GM18505 (cell line): Measurements from ENCODE around the gene BMP3.

Source experiments
- ATAC-seq: cut with Tn5 transposase; IDR thresholded peaks from one replicate; pipeline ENCODE4 v1.9.1; 2021; ENCODE audit not compliant: unreplicated experiment
- POLR2A ChIP-seq: IDR thresholded peaks from 4 replicates; pipeline ENCODE4 v1.6.1; 2011; ENCODE audit warnings: borderline replicate concordance; ENCODE audit not compliant: insufficient read depth, insufficient read length; ENCODE audit errors: extremely low read depth

BMP3 gene

GRCh38 chr4:81030981-81031791 lies 678 bp downstream of the BMP3 start:
- no peak for TF ChIP-seq POLR2A
- peak; percentile 38 for ATAC-seq

GRCh38 chr4:81031796-81032551 lies 1.5 kb downstream of the BMP3 start:
- no peak for ATAC-seq
- TF ChIP-seq POLR2A: no peak

GRCh38 chr4:81032771-81033684 lies 2.5 kb downstream of the BMP3 start:
- no peak for TF ChIP-seq POLR2A
- no peak for ATAC-seq

GRCh38 chr4:81038636-81039350 lies 8.3 kb downstream of the BMP3 start:
- TF ChIP-seq POLR2A: no peak
- peak; percentile 7 for ATAC-seq

GRCh38 chr4:81039351-81039972 lies 9.0 kb downstream of the BMP3 start:
- peak; percentile 55 for ATAC-seq
- no peak for TF ChIP-seq POLR2A

- no peak for TF ChIP-seq POLR2A
- no peak for ATAC-seq
Observed at GRCh38 chr4:81040012-81040659, 9.6 kb downstream of the BMP3 start.

GRCh38 chr4:81042578-81043365 lies 12.3 kb downstream of the BMP3 start:
- no peak for TF ChIP-seq POLR2A
- ATAC-seq: no peak

GRCh38 chr4:81049330-81049729 lies 18.8 kb downstream of the BMP3 start:
- no peak for TF ChIP-seq POLR2A
- no peak for ATAC-seq

- ATAC-seq: no peak
- TF ChIP-seq POLR2A: no peak
Observed at GRCh38 chr4:81049907-81050306, 19.4 kb downstream of the BMP3 start.

GRCh38 chr4:81052119-81053068 lies 21.9 kb downstream of the BMP3 start:
- no peak for TF ChIP-seq POLR2A
- ATAC-seq: peak; percentile 100
